ENCODE results near the gene BTNL9.
"Not testable (repeated sequence)": the region's sequence is repeated elsewhere in the genome, so short reads cannot be mapped to it uniquely, and the experiment has no call there.

BTNL9 gene

GRCh38 chr5:181101030-181101641 is 61.1 kb downstream of the BTNL9 start:
- not testable (repeated sequence) for DNase-seq

GRCh38 chr5:181101930-181102674 is 62.0 kb downstream of the BTNL9 start:
- not testable (repeated sequence) for DNase-seq

- not testable (repeated sequence) for DNase-seq
Measured at GRCh38 chr5:181104259-181104568, 64.1 kb downstream of the BTNL9 start.

GRCh38 chr5:181104606-181105390 is 64.7 kb downstream of the BTNL9 start:
- DNase-seq = not testable (repeated sequence)

- no peak for DNase-seq
Measured at GRCh38 chr5:181105391-181106025, 65.4 kb downstream of the BTNL9 start.

GRCh38 chr5:181107699-181108098 is 67.6 kb downstream of the BTNL9 start:
- DNase-seq = no peak

- DNase-seq = no peak
Measured at GRCh38 chr5:181108578-181109165, 68.6 kb downstream of the BTNL9 start.

GRCh38 chr5:181109489-181110013 is 69.5 kb downstream of the BTNL9 start:
- DNase-seq = no peak

- DNase-seq = no peak
Measured at GRCh38 chr5:181111010-181111409, 70.9 kb downstream of the BTNL9 start.

Measured in activated gamma-delta T cell (primary cell).